Loucy (cell line): Measurements from ENCODE around the gene RS1.

ENCODE experiments used
- CTCF ChIP-seq: fragments of 200-600 bp; sonication (generic); conservative IDR thresholded peaks from 2 replicates; pipeline ENCODE4 v1.5.1; 2014; ENCODE audit warnings: mild to moderate bottlenecking, antibody characterized with exemption, low read length
- EZH2phosphoT487 ChIP-seq: fragments of 200-600 bp; IDR thresholded peaks from 2 replicates; pipeline ENCODE4 v1.6.1; 2018; ENCODE audit warnings: antibody characterized with exemption, mild to moderate bottlenecking, moderate library complexity, borderline replicate concordance

- TF ChIP-seq CTCF (no peak), EZH2phosphoT487 (no peak)
Measured at GRCh38 chrX:18696653-18697052, 24.7 kb upstream of the RS1 start.
